ENCODE results near the gene PTPN23. TPM values are rescaled to one million over a fixed set of nuclear protein-coding genes. Genes with fewer than 3 reads are reported as not detected.
A peak's percentile ranks its signal among the peaks of the same experiment; 100 is the strongest.
"Not testable (repeated sequence)": the region's sequence is repeated elsewhere in the genome, so short reads cannot be mapped to it uniquely, and the experiment has no call there.

PTPN23 gene
- total RNA-seq, 4 donors from 2014 or later, result 26.9 to 199 (median 55.1) TPM

DNA sequence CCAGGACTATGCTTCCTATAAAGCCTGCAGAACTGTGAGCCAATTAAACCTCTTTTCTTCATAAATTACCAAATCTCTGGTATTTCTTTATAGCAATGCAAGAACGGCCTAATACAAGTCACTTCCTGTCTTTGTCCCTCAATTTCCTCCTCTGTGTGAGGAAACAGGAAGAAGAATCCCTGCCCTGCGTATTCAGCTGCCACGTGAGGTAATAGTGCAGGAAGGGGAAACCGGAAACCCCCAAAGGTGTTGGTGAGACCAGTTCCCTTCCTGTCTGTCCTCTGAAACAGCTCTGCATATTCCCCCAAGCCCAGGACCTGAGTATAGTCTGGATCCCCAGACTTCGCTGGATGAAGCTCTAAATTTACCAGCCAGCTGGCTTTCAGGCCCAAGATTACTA lies 18.1 kb upstream of the PTPN23 start:
- TF ChIP-seq, protein P1, sequence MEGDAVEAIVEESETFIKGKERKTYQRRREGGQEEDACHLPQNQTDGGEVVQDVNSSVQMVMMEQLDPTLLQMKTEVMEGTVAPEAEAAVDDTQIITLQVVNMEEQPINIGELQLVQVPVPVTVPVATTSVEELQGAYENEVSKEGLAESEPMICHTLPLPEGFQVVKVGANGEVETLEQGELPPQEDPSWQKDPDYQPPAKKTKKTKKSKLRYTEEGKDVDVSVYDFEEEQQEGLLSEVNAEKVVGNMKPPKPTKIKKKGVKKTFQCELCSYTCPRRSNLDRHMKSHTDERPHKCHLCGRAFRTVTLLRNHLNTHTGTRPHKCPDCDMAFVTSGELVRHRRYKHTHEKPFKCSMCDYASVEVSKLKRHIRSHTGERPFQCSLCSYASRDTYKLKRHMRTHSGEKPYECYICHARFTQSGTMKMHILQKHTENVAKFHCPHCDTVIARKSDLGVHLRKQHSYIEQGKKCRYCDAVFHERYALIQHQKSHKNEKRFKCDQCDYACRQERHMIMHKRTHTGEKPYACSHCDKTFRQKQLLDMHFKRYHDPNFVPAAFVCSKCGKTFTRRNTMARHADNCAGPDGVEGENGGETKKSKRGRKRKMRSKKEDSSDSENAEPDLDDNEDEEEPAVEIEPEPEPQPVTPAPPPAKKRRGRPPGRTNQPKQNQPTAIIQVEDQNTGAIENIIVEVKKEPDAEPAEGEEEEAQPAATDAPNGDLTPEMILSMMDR (IDR thresholded peaks at IDR 0.05), result no peak
- no peak for TF ChIP-seq POLR2A (IDR thresholded peaks at IDR 0.05)
- no peak for TF ChIP-seq POLR2AphosphoS5 (IDR thresholded peaks at IDR 0.05)
- no peak for TF ChIP-seq EP300 (IDR thresholded peaks at IDR 0.05; ENCODE audit: low read depth)
- no peaks in the 10 kb centered on the region for H3K27me3 ChIP-seq
- H3K36me3 ChIP-seq, result no peaks in the 10 kb centered on the region
- intact Hi-C loops (cut with DNase I; ENCODE audit: low total_unique reads) (no loop called here), in situ Hi-C loops (cut with MboI; ENCODE audit: low pct_ligation_motif_present in 1 of 4, low pct_unique_long_range_greater_than_20kb in 1 of 4, low sequenced_read_pairs in 3 of 4) (loop anchor here in 1 of 4 donors (25.0 kb wide), 2 partner anchors 500 to 650 kb away; partner anchors contain the start of genes MYL3, PRSS50 and TMIE)
- peaks cover 0 to 13% (median 5%) of the 10 kb centered on the region in 4 donors for H3K4me1 ChIP-seq
- no peak overlapping the region for H3K4me3 ChIP-seq
- no peak overlapping the region for H3K27ac ChIP-seq
- H3K9me3 ChIP-seq, result peaks cover 0 to 16% of the 10 kb centered on the region in 2 donors
- DNase-seq, result no peak
- 53 to 70% methylated on average over 4 to 5 of the region's 5 CpGs for WGBS, 2 donors (ENCODE audit: low coverage in 1 of 2)

DNA sequence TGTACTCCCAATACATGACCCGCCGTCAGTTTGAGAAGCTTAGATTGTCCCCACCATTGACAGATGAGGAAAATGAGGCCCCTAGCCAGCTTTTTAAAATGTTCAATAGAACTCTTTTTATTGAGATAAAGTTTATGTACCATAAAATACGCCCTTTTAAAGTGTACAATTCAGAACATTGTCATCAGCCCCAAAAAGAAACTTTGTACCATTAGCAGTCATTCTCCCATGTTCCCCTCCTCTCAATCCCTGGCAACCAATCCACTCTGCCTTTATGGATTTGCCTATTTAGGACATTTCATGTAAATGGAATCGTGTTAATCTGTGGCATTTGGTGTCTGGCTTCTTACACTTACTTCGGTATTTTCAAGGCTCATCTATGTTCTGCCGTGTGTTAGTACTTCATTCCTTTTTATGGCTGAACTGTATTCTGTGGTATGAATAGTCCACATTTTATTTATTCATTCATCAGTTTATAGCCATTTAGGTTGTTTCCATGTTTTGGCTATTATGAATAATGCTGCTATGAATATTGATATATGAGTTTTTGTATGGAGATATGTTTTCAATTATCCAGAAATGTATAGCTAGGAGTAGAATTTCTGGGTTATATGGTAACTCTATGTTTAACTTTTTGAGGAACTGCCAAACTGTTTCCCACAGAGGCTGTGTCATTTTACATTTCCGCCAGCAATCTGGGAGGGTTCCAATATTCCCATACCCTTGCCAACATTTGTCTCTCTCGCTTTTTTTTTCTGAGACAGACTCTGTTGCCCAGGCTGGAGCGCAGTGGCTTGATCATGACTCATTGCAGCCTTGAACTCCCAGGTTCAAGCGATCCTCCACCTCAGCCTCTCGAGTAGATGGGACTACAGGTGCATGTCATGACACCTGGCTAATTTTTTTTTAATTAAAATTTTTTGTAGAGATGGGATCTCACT lies 15.3 kb upstream of the PTPN23 start:
- Histone ChIP-seq H3K4me3 (no peak overlapping the region), H3K36me3 (no peaks in the 10 kb centered on the region), H3K4me1 (peaks cover 0 to 13% (median 5%) of the 10 kb centered on the region in 4 donors), H3K9me3 (no peaks in the 10 kb centered on the region), H3K27ac (peak overlapping the region in 3 of 4 donors; percentile 18 to 52 (median 21)), H3K27me3 (no peaks in the 10 kb centered on the region)
- TF ChIP-seq EP300 (IDR thresholded peaks at IDR 0.05; ENCODE audit: low read depth), result no peak
- TF ChIP-seq POLR2AphosphoS5 (IDR thresholded peaks at IDR 0.05), result no peak
- TF ChIP-seq, protein P1 (IDR thresholded peaks at IDR 0.05), result no peak
- intact Hi-C loops (cut with DNase I; ENCODE audit: low total_unique reads) (no loop called here), in situ Hi-C loops (cut with MboI; ENCODE audit: low pct_ligation_motif_present in 1 of 4, low pct_unique_long_range_greater_than_20kb in 1 of 4, low sequenced_read_pairs in 3 of 4) (loop anchor here in 1 of 4 donors (25.0 kb wide), 2 partner anchors 503 to 653 kb away; partner anchors contain the start of genes MYL3, PRSS50 and TMIE)
- DNase-seq, result no peak
- 36 to 42% methylated on average over 11 of the region's 11 CpGs for WGBS, 2 donors (ENCODE audit: low coverage in 1 of 2)

DNA sequence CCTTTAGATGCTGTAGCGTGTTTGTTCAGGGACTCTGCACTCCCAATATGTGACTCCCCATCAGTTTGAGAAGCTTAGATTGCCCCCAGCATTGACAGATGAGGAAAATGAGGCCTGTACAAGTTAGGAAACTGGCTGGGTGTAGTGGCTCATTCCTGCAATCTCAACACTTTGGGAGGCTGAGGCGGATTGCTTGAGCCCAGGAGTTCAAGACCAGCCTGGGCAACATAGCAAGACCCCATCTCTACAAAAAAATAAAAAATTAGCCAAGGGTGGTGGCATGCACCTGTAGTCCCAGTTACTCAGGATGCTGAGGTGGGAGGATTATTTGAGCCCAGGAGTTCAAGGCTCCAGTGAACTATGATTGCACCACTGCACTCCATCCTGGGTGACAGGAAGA lies 14.0 kb upstream of the PTPN23 start:
- TF ChIP-seq POLR2AphosphoS5 (IDR thresholded peaks at IDR 0.05) (no peak), EP300 (IDR thresholded peaks at IDR 0.05; ENCODE audit: low read depth) (no peak), POLR2A (IDR thresholded peaks at IDR 0.05) (no peak)
- TF ChIP-seq, protein P1 (IDR thresholded peaks at IDR 0.05), result no peak
- no peak overlapping the region for H3K4me3 ChIP-seq
- H3K36me3 ChIP-seq, result no peaks in the 10 kb centered on the region
- WGBS, 2 donors (ENCODE audit: low coverage in 1 of 2), result 90 to 100% methylated on average over 1 to 2 of the region's 2 CpGs
- intact Hi-C loops (cut with DNase I; ENCODE audit: low total_unique reads) (no loop called here), in situ Hi-C loops (cut with MboI; ENCODE audit: low pct_ligation_motif_present in 1 of 4, low pct_unique_long_range_greater_than_20kb in 1 of 4, low sequenced_read_pairs in 3 of 4) (loop anchor here in 1 of 4 donors (25.0 kb wide), 2 partner anchors 505 to 655 kb away; partner anchors contain the start of genes MYL3, PRSS50 and TMIE)
- no peaks in the 10 kb centered on the region for H3K9me3 ChIP-seq
- H3K4me1 ChIP-seq, result peaks cover 0 to 13% (median 5%) of the 10 kb centered on the region in 4 donors
- no peak overlapping the region for H3K27ac ChIP-seq
- H3K27me3 ChIP-seq, result no peaks in the 10 kb centered on the region
- DNase-seq, result no peak

DNA sequence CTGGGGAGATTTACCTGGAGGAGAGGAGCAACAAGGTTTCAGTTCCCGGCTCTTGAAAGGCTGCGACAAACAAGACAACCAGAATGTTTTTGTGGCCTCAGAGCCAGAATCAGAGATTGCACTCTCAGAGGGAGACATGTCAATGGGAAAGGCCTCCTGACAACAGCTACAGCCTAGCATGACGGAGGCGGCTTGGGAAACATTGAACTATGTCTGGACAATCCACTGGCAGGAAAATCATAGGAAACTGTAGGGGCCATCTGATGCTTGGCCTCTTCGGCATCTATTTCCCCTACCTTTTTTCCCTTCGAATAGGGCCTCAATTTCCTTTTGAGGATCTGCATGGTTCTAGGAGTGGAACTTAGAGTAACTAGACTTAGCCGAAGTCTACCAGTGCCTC lies 13.2 kb upstream of the PTPN23 start:
- 90% methylated on average over 7 of the region's 7 CpGs; no CpG with 5 or more reads in 1 of the 2 donors for WGBS, 2 donors (ENCODE audit: low coverage in 1 of 2)
- no peaks in the 10 kb centered on the region for H3K27me3 ChIP-seq

DNA sequence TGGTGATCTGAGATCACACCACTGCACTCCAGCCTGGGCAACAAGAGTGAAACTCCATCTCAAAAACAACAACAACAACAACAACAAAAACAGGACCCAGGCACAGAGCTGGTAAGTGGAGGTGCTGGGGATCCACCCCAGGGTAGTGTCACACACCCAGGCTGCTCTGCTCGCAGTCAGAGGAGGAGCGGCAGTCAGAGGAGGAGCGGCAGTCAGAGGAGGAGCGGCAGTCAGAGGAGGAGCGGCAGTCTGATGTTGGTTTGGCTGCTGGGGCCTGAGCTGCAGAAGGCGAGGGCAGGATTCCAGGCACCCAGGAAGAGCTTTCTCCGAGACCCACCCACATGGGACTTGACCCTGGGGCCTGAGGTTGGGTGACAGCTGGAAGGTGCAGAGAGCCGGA lies 10.8 kb upstream of the PTPN23 start:
- intact Hi-C loops (cut with DNase I; ENCODE audit: low total_unique reads); H3K36me3 ChIP-seq; H3K27ac ChIP-seq; H3K9me3 ChIP-seq; H3K27me3 ChIP-seq; DNase-seq; H3K4me3 ChIP-seq: not testable (repeated sequence)
- in situ Hi-C loops (cut with MboI; ENCODE audit: low pct_ligation_motif_present in 1 of 4, low pct_unique_long_range_greater_than_20kb in 1 of 4, low sequenced_read_pairs in 3 of 4), result loop anchor here in 1 of 4 donors (25.0 kb wide), 2 partner anchors 508 to 658 kb away; partner anchors contain the start of genes MYL3, PRSS50 and TMIE
- WGBS, 2 donors (ENCODE audit: low coverage in 1 of 2), result 94% methylated on average over 8 of the region's 8 CpGs; no CpG with 5 or more reads in 1 of the 2 donors
- H3K4me1 ChIP-seq, result peaks cover 0 to 12% (median 5%) of the 10 kb centered on the region in 4 donors

More for the DNA sequence above, 13.2 kb upstream of the PTPN23 start:
- Histone ChIP-seq H3K4me3 (no peak overlapping the region), H3K36me3 (no peaks in the 10 kb centered on the region), H3K9me3 (no peaks in the 10 kb centered on the region), H3K27ac (no peak overlapping the region), H3K4me1 (peaks cover 0 to 13% (median 5%) of the 10 kb centered on the region in 4 donors)
- no peak for TF ChIP-seq POLR2A (IDR thresholded peaks at IDR 0.05)
- no peak for TF ChIP-seq POLR2AphosphoS5 (IDR thresholded peaks at IDR 0.05)
- no peak for TF ChIP-seq EP300 (IDR thresholded peaks at IDR 0.05; ENCODE audit: low read depth)
- TF ChIP-seq, protein P1 (IDR thresholded peaks at IDR 0.05), result no peak
- intact Hi-C loops (cut with DNase I; ENCODE audit: low total_unique reads) (no loop called here), in situ Hi-C loops (cut with MboI; ENCODE audit: low pct_ligation_motif_present in 1 of 4, low pct_unique_long_range_greater_than_20kb in 1 of 4, low sequenced_read_pairs in 3 of 4) (loop anchor here in 1 of 4 donors (25.0 kb wide), 2 partner anchors 505 to 655 kb away; partner anchors contain the start of genes MYL3, PRSS50 and TMIE)
- DNase-seq, result no peak
